Subcutaneous adipose tissue (tissue), 4 donors: ENCODE data around the gene ABHD14A. TPM values are rescaled to one million over a fixed set of nuclear protein-coding genes. Genes with fewer than 3 reads are reported as not detected.

Experiments
- CTCF ChIP-seq: fragments of 450-650 bp; IDR thresholded peaks from one replicate; pipeline ENCODE4 v1.5.1; 2016; ENCODE audit warnings: low read depth, mild to moderate bottlenecking, control low read depth, antibody characterized with exemption, moderate library complexity
- total RNA-seq, 4 donors: library from RNA; depleted of rRNA; stranded (reverse); fragments of >200 nt; gene quantifications; one replicate each; pipeline ENCODE4 v1.1.0, GENCODE V29; 2016

ABHD14A gene
- total RNA-seq, 4 donors from 2014 or later: 15.3 to 37.7 (median 26.0) TPM

GRCh38 chr3:51961602-51962569 lies 13.0 kb upstream of the ABHD14A start:
- no peak for TF ChIP-seq CTCF

- TF ChIP-seq CTCF: no peak
Measured at GRCh38 chr3:51962854-51963530, 11.9 kb upstream of the ABHD14A start.

GRCh38 chr3:51963951-51964451 lies 10.9 kb upstream of the ABHD14A start:
- TF ChIP-seq CTCF: no peak

- TF ChIP-seq CTCF: no peak
Measured at GRCh38 chr3:51964521-51964920, 10.3 kb upstream of the ABHD14A start.

GRCh38 chr3:51966016-51966415 lies 8.8 kb upstream of the ABHD14A start:
- TF ChIP-seq CTCF: no peak

- TF ChIP-seq CTCF: no peak
Measured at GRCh38 chr3:51966486-51966885, 8.4 kb upstream of the ABHD14A start.

GRCh38 chr3:51966922-51967383 lies 7.9 kb upstream of the ABHD14A start:
- no peak for TF ChIP-seq CTCF
